22Rv1 (cell line): ENCODE measurements around the gene LCN15.
A peak's percentile ranks its signal among the peaks of the same experiment; 100 is the strongest.
"Not testable (repeated sequence)": the region's sequence is repeated elsewhere in the genome, so short reads cannot be mapped to it uniquely, and the experiment has no call there.

ENCODE experiments used
- CTCF ChIP-seq: fragments of 450-650 bp; IDR thresholded peaks from 2 replicates; pipeline ENCODE4 v1.5.1; 2017; ENCODE audit warnings: mild to moderate bottlenecking
- ZFX ChIP-seq: fragments of 450-650 bp; IDR thresholded peaks from 2 replicates; pipeline ENCODE4 v1.6.1; 2017; ENCODE audit warnings: antibody characterized with exemption, borderline replicate concordance

GRCh38 chr9:136760834-136761544, 3.3 kb downstream of the LCN15 start:
- TF ChIP-seq CTCF, result peak; percentile 87
- TF ChIP-seq ZFX, result not testable (repeated sequence)
